Astrocyte of the cerebellum (primary cell): Measurements from ENCODE around the gene RPS27A.
"Not testable (repeated sequence)": the region's sequence is repeated elsewhere in the genome, so short reads cannot be mapped to it uniquely, and the experiment has no call there.

ENCODE experiments used
- DNase-seq: peaks from one replicate; pipeline ENCODE4 v3.0.0-alpha.2; 2011; ENCODE audit warnings: low read depth
- H3K4me3 ChIP-seq: 2 replicates; pipeline ENCODE4 v1.5.1; 2011; ENCODE audit warnings: mild to moderate bottlenecking, low read depth, low read length, moderate library complexity
- in situ Hi-C: cut with HindIII; loops from 2 replicates; pipeline ENCODE4 v1.10.0; 2017; ENCODE audit warnings: low sequenced_read_pairs
- TF ChIP-seq, protein P1 (sequence below): IDR thresholded peaks from 2 replicates; pipeline ENCODE4 v1.5.1; 2012; ENCODE audit warnings: low read length, low read depth, moderate library complexity, mild to moderate bottlenecking; ENCODE audit errors: missing control alignments

The RPS27A gene

GRCh38 chr2:55213822-55214221 is 18.7 kb upstream of the RPS27A start:
- TF ChIP-seq, protein P1, sequence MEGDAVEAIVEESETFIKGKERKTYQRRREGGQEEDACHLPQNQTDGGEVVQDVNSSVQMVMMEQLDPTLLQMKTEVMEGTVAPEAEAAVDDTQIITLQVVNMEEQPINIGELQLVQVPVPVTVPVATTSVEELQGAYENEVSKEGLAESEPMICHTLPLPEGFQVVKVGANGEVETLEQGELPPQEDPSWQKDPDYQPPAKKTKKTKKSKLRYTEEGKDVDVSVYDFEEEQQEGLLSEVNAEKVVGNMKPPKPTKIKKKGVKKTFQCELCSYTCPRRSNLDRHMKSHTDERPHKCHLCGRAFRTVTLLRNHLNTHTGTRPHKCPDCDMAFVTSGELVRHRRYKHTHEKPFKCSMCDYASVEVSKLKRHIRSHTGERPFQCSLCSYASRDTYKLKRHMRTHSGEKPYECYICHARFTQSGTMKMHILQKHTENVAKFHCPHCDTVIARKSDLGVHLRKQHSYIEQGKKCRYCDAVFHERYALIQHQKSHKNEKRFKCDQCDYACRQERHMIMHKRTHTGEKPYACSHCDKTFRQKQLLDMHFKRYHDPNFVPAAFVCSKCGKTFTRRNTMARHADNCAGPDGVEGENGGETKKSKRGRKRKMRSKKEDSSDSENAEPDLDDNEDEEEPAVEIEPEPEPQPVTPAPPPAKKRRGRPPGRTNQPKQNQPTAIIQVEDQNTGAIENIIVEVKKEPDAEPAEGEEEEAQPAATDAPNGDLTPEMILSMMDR = no peak
- in situ Hi-C loops = no loop called here
- no peak overlapping the region for H3K4me3 ChIP-seq
- no peak for DNase-seq

GRCh38 chr2:55223958-55224760 is 8.3 kb upstream of the RPS27A start:
- no peak overlapping the region for H3K4me3 ChIP-seq

DNA sequence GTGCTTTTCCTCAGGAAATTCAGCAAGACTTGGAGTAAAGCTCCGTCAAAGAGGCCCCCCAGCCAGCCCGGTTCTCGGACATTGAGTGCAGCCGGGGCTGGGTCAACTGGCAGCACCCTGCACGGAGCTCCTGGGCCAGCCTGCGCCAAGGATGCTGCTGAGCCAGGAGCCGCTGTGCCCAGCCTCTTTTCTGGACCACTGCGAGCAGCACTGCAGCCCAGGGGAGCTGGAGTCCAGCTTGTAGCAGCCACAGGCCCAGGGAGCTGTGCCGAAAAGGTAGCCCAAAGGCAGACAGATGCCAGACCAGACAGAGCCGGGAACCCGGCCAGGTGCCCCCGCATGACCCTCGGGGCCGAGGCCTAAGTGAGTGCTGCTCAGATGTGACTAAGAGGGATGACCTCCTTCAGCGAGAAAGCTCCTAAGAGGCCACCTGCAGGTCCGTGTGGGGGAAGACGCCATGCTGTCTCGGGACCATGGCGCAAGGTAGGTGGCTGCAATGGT is 7.7 kb upstream of the RPS27A start:
- in situ Hi-C loops = no loop called here
- no peak overlapping the region for H3K4me3 ChIP-seq
- TF ChIP-seq, protein P1 = no peak
- DNase-seq = no peak

More at GRCh38 chr2:55223958-55224760, 8.3 kb upstream of the RPS27A start:
- in situ Hi-C loops = no loop called here
- DNase-seq = no peak
- TF ChIP-seq, protein P1 = no peak

DNA sequence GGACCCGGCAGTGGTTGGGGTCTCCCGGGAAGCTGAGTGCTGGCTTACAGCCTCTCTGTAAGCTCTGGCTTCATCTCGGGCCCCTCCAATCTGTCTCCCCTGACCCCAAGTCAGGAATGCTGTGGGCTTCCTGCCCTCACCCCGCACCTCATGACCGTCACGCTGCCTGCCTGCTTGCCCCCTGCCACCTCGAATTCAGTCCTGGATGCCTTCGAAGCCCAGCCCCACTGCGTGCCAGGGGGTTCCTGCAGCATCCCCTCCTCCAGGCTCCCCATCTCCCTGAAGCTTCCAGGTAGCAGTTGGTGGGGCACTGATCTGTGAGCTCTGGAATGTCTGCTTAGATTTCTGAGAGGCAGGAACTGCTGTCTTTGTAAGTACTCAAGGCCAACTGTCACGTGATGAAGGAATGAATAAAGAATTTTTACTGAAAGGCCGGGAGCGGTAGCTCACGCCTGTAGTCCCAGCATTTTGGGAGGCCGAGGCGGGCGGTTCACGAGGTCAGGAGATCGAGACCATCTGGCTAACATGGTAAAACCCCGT is 6.9 kb upstream of the RPS27A start:
- no peak for DNase-seq

GRCh38 chr2:55227437-55228225 is 4.9 kb upstream of the RPS27A start:
- in situ Hi-C loops, H3K4me3 ChIP-seq: not testable (repeated sequence)

More for the DNA sequence above, 6.9 kb upstream of the RPS27A start:
- no peak overlapping the region for H3K4me3 ChIP-seq
- in situ Hi-C loops = no loop called here
- TF ChIP-seq, protein P1 = no peak

DNA sequence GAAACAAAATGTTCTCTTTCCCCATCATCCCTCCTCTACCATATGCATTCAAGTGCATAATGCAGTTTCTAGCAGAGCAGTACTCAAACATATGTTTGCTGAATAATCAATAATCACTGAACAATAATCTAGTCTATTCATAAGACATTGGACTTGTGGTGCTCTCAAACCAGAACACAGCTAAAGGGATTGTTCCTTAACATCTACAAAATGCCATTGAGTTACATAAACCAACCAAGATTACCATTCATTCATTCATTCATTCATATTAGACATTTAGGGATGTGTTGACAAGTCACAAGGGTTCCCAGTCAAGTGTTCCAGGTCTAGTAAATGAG is 4.3 kb upstream of the RPS27A start:
- TF ChIP-seq, protein P1 = no peak
- H3K4me3 ChIP-seq = no peak overlapping the region
- DNase-seq = no peak
- in situ Hi-C loops = no loop called here

More at GRCh38 chr2:55227437-55228225, 4.9 kb upstream of the RPS27A start:
- not testable (repeated sequence) for DNase-seq

DNA sequence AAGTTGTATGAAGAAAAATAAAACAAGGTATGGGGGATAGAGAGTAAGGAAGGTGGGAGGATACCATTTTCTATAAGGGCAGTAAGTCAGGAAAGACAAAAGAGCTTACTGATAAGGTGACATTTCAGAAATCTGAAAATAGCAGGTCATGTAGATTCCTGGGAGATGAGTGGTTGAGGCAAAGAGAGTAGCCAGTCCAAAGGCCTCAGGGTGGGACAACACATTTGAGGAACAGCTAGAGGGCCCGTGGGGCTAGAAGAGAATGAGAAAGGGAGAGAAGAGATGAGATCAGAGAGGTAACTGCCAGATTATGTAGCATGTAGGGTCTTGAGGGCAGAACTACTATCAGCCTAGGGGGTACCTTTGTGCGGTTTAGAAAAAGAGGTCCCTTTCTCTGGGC is 3.3 kb upstream of the RPS27A start:
- no peak overlapping the region for H3K4me3 ChIP-seq
- TF ChIP-seq, protein P1 = no peak
- no peak for DNase-seq
- in situ Hi-C loops = no loop called here
